HL-60 (cell line): ENCODE data around the gene MMP12.
"Not testable (repeated sequence)": the region's sequence is repeated elsewhere in the genome, so short reads cannot be mapped to it uniquely, and the experiment has no call there.

Experiments
- DNase-seq, 2 experiments: peaks; one replicate each; pipeline ENCODE4 v3.0.0-alpha.2; 2010 to 2020; ENCODE audit warnings: low read depth in 1 of 2, low spot score in 1 of 2
- H3K27ac ChIP-seq: fragments of 250-450 bp; sonication (Bioruptor Pico); replicated peaks from 2 replicates; pipeline ENCODE4 v1.5.1; 2020; ENCODE audit warnings: mild to moderate bottlenecking, moderate library complexity
- H3K27me3 ChIP-seq: fragments of 250-450 bp; sonication (Bioruptor Pico); 2 replicates; pipeline ENCODE4 v1.5.1; 2021; ENCODE audit warnings: mild to moderate bottlenecking, moderate library complexity; ENCODE audit not compliant: insufficient read depth, poor library complexity, severe bottlenecking
- H3K4me3 ChIP-seq: replicated peaks from 2 replicates; pipeline ENCODE4 v1.5.1; 2011; ENCODE audit warnings: mild to moderate bottlenecking, control low read depth, low read length; ENCODE audit not compliant: insufficient read depth
- CTCF ChIP-seq: IDR thresholded peaks from one replicate; pipeline ENCODE4 v1.5.1; 2011; ENCODE audit warnings: low read length, control low read depth, inconsistent platforms; ENCODE audit not compliant: insufficient read depth
- GABPA ChIP-seq: IDR thresholded peaks from 2 replicates; pipeline ENCODE4 v1.6.1; 2012; ENCODE audit warnings: low read depth
- POLR2AphosphoS5 ChIP-seq: IDR thresholded peaks from 2 replicates; pipeline ENCODE4 v1.6.1; 2012; ENCODE audit warnings: low read depth
- REST ChIP-seq: IDR thresholded peaks from 2 replicates; pipeline ENCODE4 v1.6.1; 2012; ENCODE audit warnings: low read depth; ENCODE audit not compliant: insufficient replicate concordance
- SPI1 ChIP-seq: IDR thresholded peaks from 2 replicates; pipeline ENCODE4 v1.6.1; 2012; ENCODE audit warnings: low read depth, mild to moderate bottlenecking, borderline replicate concordance

The MMP12 gene

GRCh38 chr11:102878595-102878994 is 3.8 kb upstream of the MMP12 start:
- TF ChIP-seq POLR2AphosphoS5 = no peak
- TF ChIP-seq CTCF = no peak
- no peak for TF ChIP-seq SPI1
- TF ChIP-seq GABPA = no peak
- no peak for TF ChIP-seq REST
- Histone ChIP-seq H3K27me3 (no peaks in the 10 kb centered on the region), H3K4me3 (no peak overlapping the region), H3K27ac (no peak overlapping the region)
- DNase-seq = no peak

- not testable (repeated sequence) for H3K27ac ChIP-seq, DNase-seq, H3K4me3 ChIP-seq, H3K27me3 ChIP-seq
Measured at GRCh38 chr11:102869354-102869964, 5.3 kb downstream of the MMP12 start.

GRCh38 chr11:102868339-102868738 is 6.4 kb downstream of the MMP12 start:
- DNase-seq = no peak
- Histone ChIP-seq H3K27ac (no peak overlapping the region), H3K4me3 (no peak overlapping the region), H3K27me3 (no peaks in the 10 kb centered on the region)
- TF ChIP-seq POLR2AphosphoS5 (no peak), GABPA (no peak), SPI1 (no peak), REST (no peak), CTCF (no peak)

GRCh38 chr11:102864724-102865123 is 10.1 kb downstream of the MMP12 start:
- DNase-seq = no peak
- no peak for TF ChIP-seq REST
- no peak for TF ChIP-seq SPI1
- TF ChIP-seq CTCF = no peak
- no peak for TF ChIP-seq GABPA
- TF ChIP-seq POLR2AphosphoS5 = no peak
- H3K27me3 ChIP-seq = no peaks in the 10 kb centered on the region
- H3K27ac ChIP-seq = no peak overlapping the region
- no peak overlapping the region for H3K4me3 ChIP-seq
